Body of pancreas (tissue), 4 donors: Measurements from ENCODE around the gene CPNE5.

Experiments
- CTCF ChIP-seq, 7 experiments: fragments of 450-650 bp in 4 of 7; fragments of 200-600 bp in 3 of 7; sonication (generic) in 3 of 7; IDR thresholded peaks; one replicate each; pipeline ENCODE4 v1.5.1; 2016 to 2019; ENCODE audit warnings: antibody characterized with exemption in 7 of 7
- POLR2A ChIP-seq, 3 donors: fragments of 450-650 bp; IDR thresholded peaks; one replicate each; pipeline ENCODE4 v1.6.1; 2016; ENCODE audit warnings: antibody characterized with exemption in 3 of 3, mild to moderate bottlenecking in 2 of 3

DNA sequence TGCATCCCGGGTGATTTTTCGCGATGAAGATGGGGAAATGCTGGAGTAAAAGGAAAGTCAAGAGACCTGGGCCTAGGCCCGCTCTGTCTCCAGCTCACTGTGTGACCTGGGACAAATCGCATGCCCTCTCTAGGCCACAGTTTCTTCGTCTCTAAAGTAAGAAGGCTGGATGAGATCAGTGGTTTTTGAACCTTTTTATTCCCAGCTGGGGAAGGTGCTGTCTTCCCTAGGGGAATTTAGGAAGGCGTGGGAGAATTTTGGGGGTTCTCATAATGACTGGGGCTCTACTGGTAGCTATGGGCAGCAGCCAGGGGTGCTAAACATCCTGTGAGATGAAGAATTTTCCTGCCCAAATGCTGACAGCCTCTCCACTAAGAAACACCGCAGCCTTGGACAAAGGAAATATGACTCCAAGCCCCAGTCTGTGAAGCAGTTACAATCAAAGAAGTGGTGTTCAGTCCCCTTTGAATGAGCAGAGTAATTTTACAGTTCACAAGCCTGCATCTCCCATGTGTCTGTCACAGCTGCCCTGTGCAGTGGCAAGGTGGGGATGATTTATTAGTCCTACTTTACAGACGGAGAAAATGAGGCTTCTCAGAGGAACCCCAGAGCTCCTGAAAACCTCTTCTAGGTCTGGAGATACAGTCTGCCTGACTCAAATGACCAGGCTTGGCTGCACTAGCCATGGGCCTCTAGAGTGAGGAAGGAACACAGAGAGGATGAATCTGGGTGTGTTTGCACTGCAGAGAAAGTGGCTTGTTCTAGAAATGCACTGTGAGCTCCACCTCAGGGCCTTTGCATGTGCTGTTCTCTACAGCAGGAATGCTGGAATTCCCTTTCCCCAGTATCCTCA is 84.4 kb downstream of the CPNE5 start:
- TF ChIP-seq CTCF (IDR thresholded peaks at IDR 0.05), result no peak
- TF ChIP-seq POLR2A (IDR thresholded peaks at IDR 0.05), result no peak
